Measurements from ENCODE around the gene MEF2D.

Gene MEF2D

GRCh38 chr1:156452907-156453306 lies 47.7 kb downstream of the MEF2D start (continued):
- TF ChIP-seq CREB5 (CRISPR knock-in tag; IDR thresholded peaks at IDR 0.05; ENCODE audit: low read depth) (no peak), CSDC2 (CRISPR knock-in tag; IDR thresholded peaks at IDR 0.05) (no peak), OSR1 (CRISPR knock-in tag; IDR thresholded peaks at IDR 0.05) (no peak), ZNF565 (CRISPR knock-in tag; conservative IDR thresholded peaks at IDR 0.05; ENCODE audit: low read depth) (no peak), PPARA (CRISPR knock-in tag; IDR thresholded peaks at IDR 0.05; ENCODE audit: borderline replicate concordance) (no peak)
- TF ChIP-seq, protein P1, sequence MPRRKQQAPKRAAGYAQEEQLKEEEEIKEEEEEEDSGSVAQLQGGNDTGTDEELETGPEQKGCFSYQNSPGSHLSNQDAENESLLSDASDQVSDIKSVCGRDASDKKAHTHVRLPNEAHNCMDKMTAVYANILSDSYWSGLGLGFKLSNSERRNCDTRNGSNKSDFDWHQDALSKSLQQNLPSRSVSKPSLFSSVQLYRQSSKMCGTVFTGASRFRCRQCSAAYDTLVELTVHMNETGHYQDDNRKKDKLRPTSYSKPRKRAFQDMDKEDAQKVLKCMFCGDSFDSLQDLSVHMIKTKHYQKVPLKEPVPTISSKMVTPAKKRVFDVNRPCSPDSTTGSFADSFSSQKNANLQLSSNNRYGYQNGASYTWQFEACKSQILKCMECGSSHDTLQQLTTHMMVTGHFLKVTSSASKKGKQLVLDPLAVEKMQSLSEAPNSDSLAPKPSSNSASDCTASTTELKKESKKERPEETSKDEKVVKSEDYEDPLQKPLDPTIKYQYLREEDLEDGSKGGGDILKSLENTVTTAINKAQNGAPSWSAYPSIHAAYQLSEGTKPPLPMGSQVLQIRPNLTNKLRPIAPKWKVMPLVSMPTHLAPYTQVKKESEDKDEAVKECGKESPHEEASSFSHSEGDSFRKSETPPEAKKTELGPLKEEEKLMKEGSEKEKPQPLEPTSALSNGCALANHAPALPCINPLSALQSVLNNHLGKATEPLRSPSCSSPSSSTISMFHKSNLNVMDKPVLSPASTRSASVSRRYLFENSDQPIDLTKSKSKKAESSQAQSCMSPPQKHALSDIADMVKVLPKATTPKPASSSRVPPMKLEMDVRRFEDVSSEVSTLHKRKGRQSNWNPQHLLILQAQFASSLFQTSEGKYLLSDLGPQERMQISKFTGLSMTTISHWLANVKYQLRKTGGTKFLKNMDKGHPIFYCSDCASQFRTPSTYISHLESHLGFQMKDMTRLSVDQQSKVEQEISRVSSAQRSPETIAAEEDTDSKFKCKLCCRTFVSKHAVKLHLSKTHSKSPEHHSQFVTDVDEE (CRISPR knock-in tag; IDR thresholded peaks at IDR 0.05): no peak

GRCh38 chr1:156451505-156452160 lies 48.9 kb downstream of the MEF2D start:
- TF ChIP-seq ARNTL (CRISPR knock-in tag; IDR thresholded peaks at IDR 0.05; ENCODE audit: borderline replicate concordance, low read depth) (no peak), RARB (CRISPR knock-in tag; IDR thresholded peaks at IDR 0.05) (no peak), ZC3H10 (CRISPR knock-in tag; IDR thresholded peaks at IDR 0.05) (no peak), OSR1 (CRISPR knock-in tag; IDR thresholded peaks at IDR 0.05) (no peak), GLIS3 (CRISPR knock-in tag; IDR thresholded peaks at IDR 0.05) (no peak)
- ATAC-seq: no peak

- no peak for ATAC-seq
- TF ChIP-seq SNAI2 (CRISPR knock-in tag; IDR thresholded peaks at IDR 0.05) (no peak), TOX (CRISPR knock-in tag; IDR thresholded peaks at IDR 0.05; ENCODE audit: borderline replicate concordance) (no peak), ZFP3 (CRISPR knock-in tag; IDR thresholded peaks at IDR 0.05) (no peak), GLIS3 (CRISPR knock-in tag; IDR thresholded peaks at IDR 0.05) (no peak), CSDC2 (CRISPR knock-in tag; IDR thresholded peaks at IDR 0.05) (no peak), ZFP30 (CRISPR knock-in tag; IDR thresholded peaks at IDR 0.05) (no peak), PATZ1 (CRISPR knock-in tag; IDR thresholded peaks at IDR 0.05; ENCODE audit: borderline replicate concordance) (no peak), BACH2 (CRISPR knock-in tag; IDR thresholded peaks at IDR 0.05; ENCODE audit: borderline replicate concordance) (no peak), ZC3H10 (CRISPR knock-in tag; IDR thresholded peaks at IDR 0.05) (no peak)
- TF ChIP-seq, protein P2, sequence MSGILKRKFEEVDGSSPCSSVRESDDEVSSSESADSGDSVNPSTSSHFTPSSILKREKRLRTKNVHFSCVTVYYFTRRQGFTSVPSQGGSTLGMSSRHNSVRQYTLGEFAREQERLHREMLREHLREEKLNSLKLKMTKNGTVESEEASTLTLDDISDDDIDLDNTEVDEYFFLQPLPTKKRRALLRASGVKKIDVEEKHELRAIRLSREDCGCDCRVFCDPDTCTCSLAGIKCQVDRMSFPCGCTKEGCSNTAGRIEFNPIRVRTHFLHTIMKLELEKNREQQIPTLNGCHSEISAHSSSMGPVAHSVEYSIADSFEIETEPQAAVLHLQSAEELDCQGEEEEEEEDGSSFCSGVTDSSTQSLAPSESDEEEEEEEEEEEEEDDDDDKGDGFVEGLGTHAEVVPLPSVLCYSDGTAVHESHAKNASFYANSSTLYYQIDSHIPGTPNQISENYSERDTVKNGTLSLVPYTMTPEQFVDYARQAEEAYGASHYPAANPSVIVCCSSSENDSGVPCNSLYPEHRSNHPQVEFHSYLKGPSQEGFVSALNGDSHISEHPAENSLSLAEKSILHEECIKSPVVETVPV (CRISPR knock-in tag; IDR thresholded peaks at IDR 0.05): no peak
Measured at GRCh38 chr1:156448134-156448967, 52.2 kb downstream of the MEF2D start.

GRCh38 chr1:156445789-156446263 lies 54.7 kb downstream of the MEF2D start:
- peak; percentile 99 for ATAC-seq
- TF ChIP-seq ARNTL (CRISPR knock-in tag; IDR thresholded peaks at IDR 0.05; ENCODE audit: borderline replicate concordance, low read depth): no peak
- TF ChIP-seq, protein P2 (CRISPR knock-in tag; IDR thresholded peaks at IDR 0.05): no peak
- TF ChIP-seq ESRRG (CRISPR knock-in tag; IDR thresholded peaks at IDR 0.05): no peak
- TF ChIP-seq GLIS3 (CRISPR knock-in tag; IDR thresholded peaks at IDR 0.05): no peak
- TF ChIP-seq, protein P1 (CRISPR knock-in tag; IDR thresholded peaks at IDR 0.05): no peak
- TF ChIP-seq ZFP30 (CRISPR knock-in tag; IDR thresholded peaks at IDR 0.05): no peak
- TF ChIP-seq ISL1 (CRISPR knock-in tag; IDR thresholded peaks at IDR 0.05): no peak
- no peak for TF ChIP-seq PPARA (CRISPR knock-in tag; IDR thresholded peaks at IDR 0.05; ENCODE audit: borderline replicate concordance)
- no peak for TF ChIP-seq ZNF8 (CRISPR knock-in tag; IDR thresholded peaks at IDR 0.05)
